HEK293 (cell line): Measurements from ENCODE around the gene CELSR1.

Experiments used
- CTCF ChIA-PET: fragments of 350-600 bp; formaldehyde crosslinking; extraction: SDS; loops from one replicate; lab custom pipeline; 2021; ENCODE audit warnings: antibody characterized with exemption; lab: Yijun Ruan, JAX
- POLR2A ChIA-PET: fragments of 300-600 bp; formaldehyde crosslinking; extraction: SDS; loops from one replicate; lab custom pipeline; 2020; ENCODE audit warnings: antibody characterized with exemption, inconsistent platforms; lab: Yijun Ruan, JAX
- H3K27ac ChIP-seq: fragments of 200-500 bp; sonication (Bioruptor generic); 2 replicates; pipeline ENCODE4 v1.5.1; 2014; ENCODE audit warnings: low read depth, low read length, control low read depth, inconsistent platforms; ENCODE audit errors: extremely low read depth
- H3K36me3 ChIP-seq, 2 experiments: fragments of 200-500 bp in 1 of 2; sonication (Bioruptor generic) in 1 of 2; 1 replicate in 1 of 2; 2 replicates in 1 of 2; pipeline ENCODE4 v1.5.1; 2014 to 2017; ENCODE audit warnings: inconsistent platforms in 2 of 2, low read length in 2 of 2; ENCODE audit not compliant: control insufficient read depth in 2 of 2, insufficient read depth in 1 of 2
- H3K4me1 ChIP-seq: fragments of 200-500 bp; sonication (Bioruptor generic); 2 replicates; pipeline ENCODE4 v1.5.1; 2014; ENCODE audit warnings: mild to moderate bottlenecking, low read length, inconsistent platforms; ENCODE audit not compliant: control insufficient read depth, insufficient read depth
- H3K4me3 ChIP-seq: 2 replicates; pipeline ENCODE4 v1.5.1; 2011; ENCODE audit warnings: low read depth, mild to moderate bottlenecking, control low read depth, low read length, moderate library complexity
- H3K9me3 ChIP-seq: fragments of 200-500 bp; sonication (Bioruptor generic); 2 replicates; pipeline ENCODE4 v1.5.1; 2014; ENCODE audit warnings: low read depth, low read length, inconsistent platforms; ENCODE audit not compliant: control insufficient read depth, insufficient read depth
- GLI4 ChIP-seq: fragments of 450-650 bp; formaldehyde crosslinking; IDR thresholded peaks from 2 replicates; pipeline ENCODE4 v1.5.1; 2016; ENCODE audit warnings: missing biosample characterization, missing genetic modification characterization
- GLIS2 ChIP-seq: fragments of 450-650 bp; formaldehyde crosslinking; IDR thresholded peaks from 2 replicates; pipeline ENCODE4 v1.5.1; 2016; ENCODE audit warnings: missing biosample characterization, missing genetic modification characterization
- HOXD13 ChIP-seq: sonication (generic); formaldehyde crosslinking; IDR thresholded peaks from 2 replicates; pipeline ENCODE4 v1.8.0; 2022; ENCODE audit warnings: missing genetic modification reagents, borderline replicate concordance
- KLF1 ChIP-seq: fragments of 450-650 bp; formaldehyde crosslinking; IDR thresholded peaks from 2 replicates; pipeline ENCODE4 v1.5.1; 2016; ENCODE audit warnings: missing biosample characterization, missing genetic modification characterization
- REST ChIP-seq: fragments of 450-650 bp; formaldehyde crosslinking; IDR thresholded peaks from 2 replicates; pipeline ENCODE4 v1.5.1; 2016; ENCODE audit warnings: missing biosample characterization, missing genetic modification characterization
- SP2 ChIP-seq: fragments of 450-650 bp; formaldehyde crosslinking; IDR thresholded peaks from 2 replicates; pipeline ENCODE4 v1.5.1; 2016; ENCODE audit warnings: missing biosample characterization, missing genetic modification characterization
- WT1 ChIP-seq: fragments of 450-650 bp; formaldehyde crosslinking; IDR thresholded peaks from 2 replicates; pipeline ENCODE4 v1.5.1; 2016; ENCODE audit warnings: missing biosample characterization, missing genetic modification characterization
- ZBTB17 ChIP-seq: fragments of 450-650 bp; formaldehyde crosslinking; IDR thresholded peaks from 2 replicates; pipeline ENCODE4 v1.5.1; 2016; ENCODE audit warnings: missing biosample characterization, missing genetic modification characterization
- ZBTB26 ChIP-seq: fragments of 450-650 bp; formaldehyde crosslinking; optimal IDR thresholded peaks from 2 replicates; pipeline ENCODE3; 2016; ENCODE audit warnings: missing biosample characterization, mild to moderate bottlenecking, missing genetic modification characterization
- ZNF114 ChIP-seq: fragments of 450-650 bp; formaldehyde crosslinking; IDR thresholded peaks from 2 replicates; pipeline ENCODE4 v1.5.0; 2017; ENCODE audit warnings: missing biosample characterization, missing genetic modification characterization
- ZNF157 ChIP-seq: fragments of 450-650 bp; formaldehyde crosslinking; IDR thresholded peaks from 2 replicates; pipeline ENCODE4 v1.5.1; 2016; ENCODE audit warnings: missing biosample characterization, missing genetic modification characterization
- ZNF211 ChIP-seq: fragments of 450-650 bp; formaldehyde crosslinking; IDR thresholded peaks from 2 replicates; pipeline ENCODE4 v1.5.1; 2016; ENCODE audit warnings: low read depth, missing biosample characterization, missing genetic modification characterization
- ZNF366 ChIP-seq: fragments of 450-650 bp; formaldehyde crosslinking; conservative IDR thresholded peaks from 2 replicates; pipeline ENCODE4 v1.5.1; 2016; ENCODE audit warnings: missing biosample characterization, missing genetic modification characterization
- ZNF398 ChIP-seq: fragments of 450-650 bp; formaldehyde crosslinking; IDR thresholded peaks from 2 replicates; pipeline ENCODE4 v1.5.1; 2017; ENCODE audit warnings: missing biosample characterization, missing genetic modification characterization
- ZNF404 ChIP-seq: fragments of 450-650 bp; formaldehyde crosslinking; IDR thresholded peaks from 2 replicates; pipeline ENCODE4 v1.5.1; 2017; ENCODE audit warnings: missing biosample characterization, missing genetic modification characterization
- ZNF416 ChIP-seq: fragments of 450-650 bp; formaldehyde crosslinking; IDR thresholded peaks from 2 replicates; pipeline ENCODE4 v1.5.1; 2016; ENCODE audit warnings: missing biosample characterization, missing genetic modification characterization
- ZNF544 ChIP-seq: fragments of 450-650 bp; formaldehyde crosslinking; IDR thresholded peaks from 2 replicates; pipeline ENCODE4 v1.5.0; 2017; ENCODE audit warnings: missing biosample characterization, missing genetic modification characterization
- ZNF600 ChIP-seq: fragments of 450-650 bp; formaldehyde crosslinking; IDR thresholded peaks from 2 replicates; pipeline ENCODE4 v1.5.1; 2016; ENCODE audit warnings: missing biosample characterization, missing genetic modification characterization
- ZNF677 ChIP-seq: fragments of 450-650 bp; IDR thresholded peaks from 2 replicates; pipeline ENCODE4 v1.5.0; 2018; ENCODE audit warnings: missing biosample characterization, mild to moderate bottlenecking, missing genetic modification characterization, moderate library complexity
- TF ChIP-seq, protein P1 (sequence below): fragments of 450-650 bp; formaldehyde crosslinking; IDR thresholded peaks from 2 replicates; pipeline ENCODE4 v1.5.1; 2016; ENCODE audit warnings: missing biosample characterization, missing genetic modification characterization
- TF ChIP-seq, protein P2 (sequence below): fragments of 450-650 bp; formaldehyde crosslinking; IDR thresholded peaks from 2 replicates; pipeline ENCODE4 v1.5.1; 2017; ENCODE audit warnings: missing biosample characterization, mild to moderate bottlenecking, missing genetic modification characterization, moderate library complexity

CELSR1 gene, protein sequence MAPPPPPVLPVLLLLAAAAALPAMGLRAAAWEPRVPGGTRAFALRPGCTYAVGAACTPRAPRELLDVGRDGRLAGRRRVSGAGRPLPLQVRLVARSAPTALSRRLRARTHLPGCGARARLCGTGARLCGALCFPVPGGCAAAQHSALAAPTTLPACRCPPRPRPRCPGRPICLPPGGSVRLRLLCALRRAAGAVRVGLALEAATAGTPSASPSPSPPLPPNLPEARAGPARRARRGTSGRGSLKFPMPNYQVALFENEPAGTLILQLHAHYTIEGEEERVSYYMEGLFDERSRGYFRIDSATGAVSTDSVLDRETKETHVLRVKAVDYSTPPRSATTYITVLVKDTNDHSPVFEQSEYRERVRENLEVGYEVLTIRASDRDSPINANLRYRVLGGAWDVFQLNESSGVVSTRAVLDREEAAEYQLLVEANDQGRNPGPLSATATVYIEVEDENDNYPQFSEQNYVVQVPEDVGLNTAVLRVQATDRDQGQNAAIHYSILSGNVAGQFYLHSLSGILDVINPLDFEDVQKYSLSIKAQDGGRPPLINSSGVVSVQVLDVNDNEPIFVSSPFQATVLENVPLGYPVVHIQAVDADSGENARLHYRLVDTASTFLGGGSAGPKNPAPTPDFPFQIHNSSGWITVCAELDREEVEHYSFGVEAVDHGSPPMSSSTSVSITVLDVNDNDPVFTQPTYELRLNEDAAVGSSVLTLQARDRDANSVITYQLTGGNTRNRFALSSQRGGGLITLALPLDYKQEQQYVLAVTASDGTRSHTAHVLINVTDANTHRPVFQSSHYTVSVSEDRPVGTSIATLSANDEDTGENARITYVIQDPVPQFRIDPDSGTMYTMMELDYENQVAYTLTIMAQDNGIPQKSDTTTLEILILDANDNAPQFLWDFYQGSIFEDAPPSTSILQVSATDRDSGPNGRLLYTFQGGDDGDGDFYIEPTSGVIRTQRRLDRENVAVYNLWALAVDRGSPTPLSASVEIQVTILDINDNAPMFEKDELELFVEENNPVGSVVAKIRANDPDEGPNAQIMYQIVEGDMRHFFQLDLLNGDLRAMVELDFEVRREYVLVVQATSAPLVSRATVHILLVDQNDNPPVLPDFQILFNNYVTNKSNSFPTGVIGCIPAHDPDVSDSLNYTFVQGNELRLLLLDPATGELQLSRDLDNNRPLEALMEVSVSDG (N-terminal part only)

GRCh38 chr22:46537225-46537945 lies at the start of gene CELSR1:
CELSR1 (minus strand) TSS chr22:46537620; CDS start chr22:46537170, 450 bp downstream.
- peak within 1 kb of the TSS; percentile 45 for H3K4me3 ChIP-seq
- CTCF ChIA-PET, result interaction anchor here (1.4 to 2.1 kb wide), 3 partner anchors 9 to 420 kb away, joined by 3 to 16 read pairs (median 6); no protein-coding TSS in a partner anchor
- no peak; the same call in 1 of the 2 replicates for TF ChIP-seq ZBTB17 (tag by site-specific recombination)
- no peak for TF ChIP-seq ZNF114 (tag by site-specific recombination)
- TF ChIP-seq ZBTB26 (tag by site-specific recombination), result peak; percentile 66
- no peak for TF ChIP-seq ZNF157 (tag by site-specific recombination)
- TF ChIP-seq ZNF211 (tag by site-specific recombination), result no peak
- no peak for TF ChIP-seq WT1
- TF ChIP-seq, protein P1, sequence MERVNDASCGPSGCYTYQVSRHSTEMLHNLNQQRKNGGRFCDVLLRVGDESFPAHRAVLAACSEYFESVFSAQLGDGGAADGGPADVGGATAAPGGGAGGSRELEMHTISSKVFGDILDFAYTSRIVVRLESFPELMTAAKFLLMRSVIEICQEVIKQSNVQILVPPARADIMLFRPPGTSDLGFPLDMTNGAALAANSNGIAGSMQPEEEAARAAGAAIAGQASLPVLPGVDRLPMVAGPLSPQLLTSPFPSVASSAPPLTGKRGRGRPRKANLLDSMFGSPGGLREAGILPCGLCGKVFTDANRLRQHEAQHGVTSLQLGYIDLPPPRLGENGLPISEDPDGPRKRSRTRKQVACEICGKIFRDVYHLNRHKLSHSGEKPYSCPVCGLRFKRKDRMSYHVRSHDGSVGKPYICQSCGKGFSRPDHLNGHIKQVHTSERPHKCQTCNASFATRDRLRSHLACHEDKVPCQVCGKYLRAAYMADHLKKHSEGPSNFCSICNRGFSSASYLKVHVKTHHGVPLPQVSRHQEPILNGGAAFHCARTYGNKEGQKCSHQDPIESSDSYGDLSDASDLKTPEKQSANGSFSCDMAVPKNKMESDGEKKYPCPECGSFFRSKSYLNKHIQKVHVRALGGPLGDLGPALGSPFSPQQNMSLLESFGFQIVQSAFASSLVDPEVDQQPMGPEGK (tag by site-specific recombination), result peak; percentile 71
- no peak for TF ChIP-seq ZNF677
- TF ChIP-seq, protein P2, sequence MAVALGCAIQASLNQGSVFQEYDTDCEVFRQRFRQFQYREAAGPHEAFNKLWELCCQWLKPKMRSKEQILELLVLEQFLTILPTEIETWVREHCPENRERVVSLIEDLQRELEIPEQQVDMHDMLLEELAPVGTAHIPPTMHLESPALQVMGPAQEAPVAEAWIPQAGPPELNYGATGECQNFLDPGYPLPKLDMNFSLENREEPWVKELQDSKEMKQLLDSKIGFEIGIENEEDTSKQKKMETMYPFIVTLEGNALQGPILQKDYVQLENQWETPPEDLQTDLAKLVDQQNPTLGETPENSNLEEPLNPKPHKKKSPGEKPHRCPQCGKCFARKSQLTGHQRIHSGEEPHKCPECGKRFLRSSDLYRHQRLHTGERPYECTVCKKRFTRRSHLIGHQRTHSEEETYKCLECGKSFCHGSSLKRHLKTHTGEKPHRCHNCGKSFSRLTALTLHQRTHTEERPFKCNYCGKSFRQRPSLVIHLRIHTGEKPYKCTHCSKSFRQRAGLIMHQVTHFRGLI (tag by site-specific recombination), result no peak
- TF ChIP-seq ZNF366 (tag by site-specific recombination), result no peak
- TF ChIP-seq ZNF398 (tag by site-specific recombination), result peak; percentile 38; the same call in 1 of the 2 replicates
- peak; percentile 24; the same call in 1 of the 2 replicates for TF ChIP-seq SP2
- no peak; the same call in 1 of the 2 replicates for TF ChIP-seq ZNF600 (tag by site-specific recombination)
- no peak for TF ChIP-seq HOXD13
- peak; percentile 88 for TF ChIP-seq GLIS2 (tag by site-specific recombination)
- TF ChIP-seq GLI4 (tag by site-specific recombination), result no peak
- TF ChIP-seq ZNF416 (tag by site-specific recombination), result no peak
- no peak for TF ChIP-seq REST (tag by site-specific recombination)
- TF ChIP-seq KLF1 (tag by site-specific recombination), result peak; percentile 98
- TF ChIP-seq ZNF404 (tag by site-specific recombination), result no peak
- no peak for TF ChIP-seq ZNF544 (tag by site-specific recombination)

More at GRCh38 chr22:46537225-46537945, at the start of gene CELSR1:
- POLR2A ChIA-PET, result interaction anchor here (0.6 to 1.3 kb wide), 2 partner anchors 10 to 524 kb away, joined by 3 to 4 read pairs; no protein-coding TSS in a partner anchor
- H3K9me3 ChIP-seq, result no peaks in the 10 kb centered on the region
- H3K36me3 ChIP-seq, result peaks cover 0 to 22% of the 10 kb centered on the region in 2 experiments; a peak in 1 of 3 replicates
- H3K27ac ChIP-seq, result peak within 1 kb of the TSS; percentile 82; the same call in 1 of the 2 replicates
- peaks cover 10% of the 10 kb centered on the region for H3K4me1 ChIP-seq
